ENCODE measurements around the gene LGALSL.

The LGALSL gene

GRCh38 chr2:64467096-64467843 lies 13.3 kb downstream of the LGALSL start:
- in situ Hi-C loops (cut with HindIII; ENCODE audit: low sequenced_read_pairs): loop anchor here (5.0 kb wide), 1 partner anchor 35 kb away; no protein-coding TSS in a partner anchor
- no peak for DNase-seq (ENCODE audit: low read depth)
- H3K4me3 ChIP-seq (ENCODE audit: low read depth, low read length): no peak overlapping the region
- no peak for TF ChIP-seq CTCF (IDR thresholded peaks at IDR 0.05; ENCODE audit: low read depth, low read length, missing control alignments)

GRCh38 chr2:64469261-64469660 lies 15.3 kb downstream of the LGALSL start:
- DNase-seq (ENCODE audit: low read depth): no peak
- no peak overlapping the region for H3K4me3 ChIP-seq (ENCODE audit: low read depth, low read length)
- TF ChIP-seq CTCF (IDR thresholded peaks at IDR 0.05; ENCODE audit: low read depth, low read length, missing control alignments): no peak
- in situ Hi-C loops (cut with HindIII; ENCODE audit: low sequenced_read_pairs): loop anchor here (5.0 kb wide), 1 partner anchor 33 kb away; no protein-coding TSS in a partner anchor

- H3K4me3 ChIP-seq (ENCODE audit: low read depth, low read length): no peak overlapping the region
- in situ Hi-C loops (cut with HindIII; ENCODE audit: low sequenced_read_pairs): no loop called here
- DNase-seq (ENCODE audit: low read depth): no peak
- no peak for TF ChIP-seq CTCF (IDR thresholded peaks at IDR 0.05; ENCODE audit: low read depth, low read length, missing control alignments)
These were observed 16.1 kb downstream of the LGALSL start for GRCh38 chr2:64470071-64470470.

- DNase-seq (ENCODE audit: low read depth): no peak
- no peak overlapping the region for H3K4me3 ChIP-seq (ENCODE audit: low read depth, low read length)
- in situ Hi-C loops (cut with HindIII; ENCODE audit: low sequenced_read_pairs): no loop called here
- no peak for TF ChIP-seq CTCF (IDR thresholded peaks at IDR 0.05; ENCODE audit: low read depth, low read length, missing control alignments)
These were observed 16.9 kb downstream of the LGALSL start for GRCh38 chr2:64470766-64471295.

- DNase-seq (ENCODE audit: low read depth): no peak
- TF ChIP-seq CTCF (IDR thresholded peaks at IDR 0.05; ENCODE audit: low read depth, low read length, missing control alignments): no peak
- in situ Hi-C loops (cut with HindIII; ENCODE audit: low sequenced_read_pairs): no loop called here
- no peak overlapping the region for H3K4me3 ChIP-seq (ENCODE audit: low read depth, low read length)
These were observed 17.6 kb downstream of the LGALSL start for GRCh38 chr2:64471600-64471999.

- no peak for DNase-seq (ENCODE audit: low read depth)
- H3K4me3 ChIP-seq (ENCODE audit: low read depth, low read length): no peak overlapping the region
- in situ Hi-C loops (cut with HindIII; ENCODE audit: low sequenced_read_pairs): no loop called here
- no peak for TF ChIP-seq CTCF (IDR thresholded peaks at IDR 0.05; ENCODE audit: low read depth, low read length, missing control alignments)
These were observed 18.9 kb downstream of the LGALSL start for GRCh38 chr2:64472881-64473280.
